Central memory CD4-positive, alpha-beta T cell (primary cell): Measurements from ENCODE around the gene GTF2IRD2.
"Not testable (repeated sequence)": the region's sequence is repeated elsewhere in the genome, so short reads cannot be mapped to it uniquely, and the experiment has no call there.

Experiments
- DNase-seq: peaks from one replicate; pipeline ENCODE4 v3.0.0; 2022

GTF2IRD2 gene

DNA sequence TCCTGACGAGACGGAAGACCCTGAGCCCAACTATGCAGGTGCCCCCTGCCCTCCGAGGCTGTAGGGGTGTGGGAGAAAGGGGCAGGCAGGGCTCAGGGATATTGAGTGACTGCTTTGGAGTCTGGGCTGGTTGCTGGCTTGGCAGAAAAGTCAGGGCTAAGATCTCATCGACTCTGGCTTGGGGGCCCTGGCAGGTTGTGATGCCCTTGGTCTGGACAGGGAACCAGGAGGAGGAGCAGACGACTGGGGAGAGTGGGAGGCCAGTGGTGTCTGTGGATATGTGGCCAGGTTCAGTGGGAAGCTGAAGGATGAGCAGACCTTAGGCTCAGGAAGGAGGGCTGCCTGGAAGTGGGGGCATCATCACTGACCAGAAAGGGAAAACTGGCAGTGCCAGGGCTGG lies 67.8 kb downstream of the GTF2IRD2 start:
- not testable (repeated sequence) for DNase-seq

DNA sequence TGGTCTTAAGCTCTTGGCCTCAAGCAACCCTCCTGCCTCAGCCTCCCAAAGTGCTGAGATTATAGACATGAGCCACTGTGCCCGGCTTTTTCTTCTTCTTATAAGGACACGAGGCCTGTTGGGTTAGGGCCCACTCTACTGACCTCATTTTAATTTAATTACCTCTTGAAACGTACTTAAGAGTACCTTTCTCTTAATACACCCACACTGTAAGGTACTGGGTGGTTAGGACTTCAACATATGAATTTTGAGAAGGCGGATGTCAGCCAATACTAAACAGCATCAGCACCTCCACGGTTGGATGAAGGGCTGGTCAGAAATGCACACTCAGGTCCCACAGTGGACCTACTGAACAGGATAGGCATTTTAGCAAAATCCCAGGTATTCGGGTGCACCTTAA lies 69.7 kb downstream of the GTF2IRD2 start:
- DNase-seq: not testable (repeated sequence)

DNA sequence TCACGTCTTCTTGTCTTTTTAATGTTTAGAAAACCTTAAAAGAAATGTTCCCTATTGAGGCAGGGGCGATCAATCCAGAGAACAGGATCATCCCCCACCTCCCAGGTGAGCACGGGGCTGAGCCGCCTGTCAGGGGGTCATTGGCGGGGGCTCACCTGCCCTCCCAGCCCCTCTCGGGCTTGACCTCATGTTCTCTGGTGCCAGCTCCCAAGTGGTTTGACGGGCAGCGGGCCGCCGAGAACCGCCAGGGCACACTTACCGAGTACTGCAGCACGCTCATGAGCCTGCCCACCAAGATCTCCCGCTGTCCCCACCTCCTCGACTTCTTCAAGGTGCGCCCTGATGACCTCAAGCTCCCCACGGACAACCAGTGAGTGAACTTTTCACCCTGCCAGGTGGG lies 72.4 kb downstream of the GTF2IRD2 start:
- not testable (repeated sequence) for DNase-seq

DNA sequence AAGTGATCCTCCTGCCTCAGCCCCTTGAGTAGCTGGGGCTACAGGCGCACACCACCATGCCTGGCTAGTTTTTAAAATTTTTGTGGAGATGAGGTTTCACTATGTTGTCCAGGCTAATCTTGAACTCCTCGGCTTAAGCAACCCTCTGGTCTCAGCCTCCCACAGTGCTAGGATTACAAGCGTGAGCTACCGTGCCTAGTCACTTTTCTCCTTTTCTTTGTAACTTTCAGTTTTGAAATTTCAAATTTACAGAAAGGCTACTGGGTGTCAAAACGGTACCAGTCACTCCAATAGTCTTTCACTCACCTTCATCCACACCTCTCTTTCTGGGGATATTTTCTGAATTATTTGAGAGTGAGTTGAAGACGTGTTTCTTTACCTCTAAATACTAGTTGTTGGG lies 76.3 kb downstream of the GTF2IRD2 start:
- not testable (repeated sequence) for DNase-seq

DNA sequence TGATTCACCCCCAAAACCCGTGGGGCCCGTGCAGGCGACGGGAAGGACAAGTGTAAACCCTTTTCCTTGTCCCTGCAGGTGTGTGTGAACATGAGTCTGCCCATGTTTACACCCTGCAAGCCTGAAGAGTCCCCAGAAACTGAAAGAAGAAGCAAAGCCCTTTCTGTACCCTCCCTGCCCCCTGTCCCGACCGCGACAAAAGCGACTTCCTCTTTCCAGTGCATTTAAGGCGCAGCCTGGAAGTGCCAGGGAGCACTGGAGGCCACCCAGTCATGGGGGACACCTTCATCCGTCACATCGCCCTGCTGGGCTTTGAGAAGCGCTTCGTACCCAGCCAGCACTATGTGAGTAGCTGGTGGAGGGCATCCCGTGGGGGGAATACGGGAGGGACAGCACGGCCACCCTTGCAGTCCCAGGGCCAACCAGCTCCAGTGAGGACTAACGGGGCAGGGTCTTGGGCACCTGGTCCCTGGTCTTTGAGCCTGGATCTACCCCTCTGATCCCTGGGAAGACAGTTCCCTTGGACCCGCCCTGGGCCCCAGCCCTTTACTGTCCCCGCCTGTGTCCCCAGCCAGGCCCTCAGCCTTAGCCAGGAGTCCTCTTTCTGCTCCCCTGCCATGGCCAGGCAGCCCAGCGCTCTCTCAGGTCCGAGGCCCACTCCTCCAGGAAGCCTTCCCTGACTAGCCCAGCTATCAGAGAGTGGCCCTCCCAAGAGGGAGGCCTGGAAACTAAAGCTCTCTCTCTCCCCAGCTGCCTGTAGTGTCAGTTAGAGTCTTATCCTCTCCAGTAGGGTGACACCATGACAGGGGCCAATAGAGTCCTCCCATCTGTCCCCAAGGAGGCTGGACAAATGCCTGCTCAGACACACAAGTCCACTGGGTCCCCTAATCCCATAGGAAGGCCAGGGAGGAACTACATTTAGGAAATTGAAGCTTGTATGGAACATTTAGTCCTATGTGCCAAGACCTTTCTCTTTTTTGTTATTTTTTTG lies 77.3 kb downstream of the GTF2IRD2 start, which contains the start of gene NCF1:
Gene NCF1 (plus strand): TSS at position 252 of the 991 bp plus-strand sequence. CDS start 21 bp downstream, at position 273.
- DNase-seq: not testable (repeated sequence)

DNA sequence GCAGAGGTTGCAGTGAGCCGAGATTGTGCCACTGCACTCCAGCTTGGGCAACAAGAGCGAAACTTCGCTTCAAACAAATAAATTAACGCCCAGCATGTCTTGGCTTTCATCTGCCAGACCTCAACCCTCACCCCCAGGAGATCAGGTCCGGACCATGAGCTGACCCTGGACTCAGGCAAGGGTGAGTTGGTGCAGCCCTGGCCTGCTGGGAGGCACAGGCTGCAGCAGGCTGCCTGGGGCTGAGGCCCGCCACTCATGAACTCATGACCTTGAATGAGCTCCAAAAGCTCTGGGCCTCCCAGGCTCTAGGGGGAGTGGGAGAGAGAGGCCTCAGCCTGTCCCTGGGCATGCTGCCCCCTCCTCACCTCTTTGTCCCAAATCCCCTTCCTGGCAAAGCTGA lies 79.3 kb downstream of the GTF2IRD2 start:
- not testable (repeated sequence) for DNase-seq

DNA sequence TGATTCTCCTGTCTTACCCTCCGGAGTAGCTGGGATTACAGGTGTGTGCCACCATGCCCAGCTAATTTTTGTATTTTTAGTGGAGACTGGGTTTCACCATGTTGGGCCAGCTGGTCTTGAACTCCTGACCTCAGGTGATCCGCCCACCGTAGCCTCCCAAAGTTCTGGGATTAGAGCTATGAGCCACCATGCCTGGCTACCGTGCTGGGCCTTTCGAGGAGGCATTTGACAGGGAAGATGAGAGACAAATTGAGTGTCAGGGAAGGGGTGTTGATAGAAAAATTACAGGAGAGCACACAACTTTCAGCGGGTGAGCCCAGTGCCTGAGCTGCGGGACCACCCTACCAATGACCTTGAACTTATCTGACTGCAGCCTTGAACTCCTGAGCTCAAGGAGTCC lies 81.3 kb downstream of the GTF2IRD2 start:
- DNase-seq: not testable (repeated sequence)

DNA sequence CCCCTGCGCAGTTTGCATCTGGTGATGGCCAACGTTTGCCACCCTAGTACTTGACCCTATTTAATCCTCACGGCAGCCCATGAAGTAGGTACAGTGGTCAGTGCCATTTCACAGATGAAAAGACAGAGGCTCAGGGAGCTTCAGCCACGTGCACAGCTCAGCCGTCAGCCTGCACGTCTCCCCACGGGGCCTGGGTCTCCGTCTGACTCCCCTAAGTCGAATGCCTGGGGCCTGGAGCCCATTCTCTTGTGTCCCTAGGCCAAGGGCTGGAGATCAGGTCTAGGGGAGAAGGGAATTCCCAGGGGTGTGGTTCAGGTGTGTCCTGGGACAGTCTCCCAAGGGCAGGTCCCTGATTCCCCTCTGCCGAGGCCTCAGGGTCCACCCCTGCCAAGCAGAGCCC lies 84.4 kb downstream of the GTF2IRD2 start:
- DNase-seq: not testable (repeated sequence)

DNA sequence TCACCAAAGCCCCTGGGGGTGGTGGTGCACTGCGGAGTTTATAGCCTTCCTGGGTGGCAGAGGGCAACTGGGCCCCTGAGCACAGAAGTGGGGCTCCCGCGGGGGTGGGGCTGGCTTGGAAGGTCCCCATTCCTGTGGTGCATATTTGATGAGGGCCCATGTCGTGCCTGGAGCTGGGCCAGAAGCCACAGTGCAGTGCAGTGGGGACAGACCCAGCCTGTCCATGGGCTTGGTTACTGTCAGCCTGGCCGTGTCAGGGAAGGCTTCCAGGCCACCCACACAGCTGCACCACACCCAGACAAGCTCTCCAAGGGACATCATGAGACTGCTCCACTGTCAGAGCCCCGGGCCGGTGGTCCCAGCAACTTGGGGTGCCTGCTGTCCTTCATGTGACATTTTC lies 84.9 kb downstream of the GTF2IRD2 start:
- DNase-seq: not testable (repeated sequence)

DNA sequence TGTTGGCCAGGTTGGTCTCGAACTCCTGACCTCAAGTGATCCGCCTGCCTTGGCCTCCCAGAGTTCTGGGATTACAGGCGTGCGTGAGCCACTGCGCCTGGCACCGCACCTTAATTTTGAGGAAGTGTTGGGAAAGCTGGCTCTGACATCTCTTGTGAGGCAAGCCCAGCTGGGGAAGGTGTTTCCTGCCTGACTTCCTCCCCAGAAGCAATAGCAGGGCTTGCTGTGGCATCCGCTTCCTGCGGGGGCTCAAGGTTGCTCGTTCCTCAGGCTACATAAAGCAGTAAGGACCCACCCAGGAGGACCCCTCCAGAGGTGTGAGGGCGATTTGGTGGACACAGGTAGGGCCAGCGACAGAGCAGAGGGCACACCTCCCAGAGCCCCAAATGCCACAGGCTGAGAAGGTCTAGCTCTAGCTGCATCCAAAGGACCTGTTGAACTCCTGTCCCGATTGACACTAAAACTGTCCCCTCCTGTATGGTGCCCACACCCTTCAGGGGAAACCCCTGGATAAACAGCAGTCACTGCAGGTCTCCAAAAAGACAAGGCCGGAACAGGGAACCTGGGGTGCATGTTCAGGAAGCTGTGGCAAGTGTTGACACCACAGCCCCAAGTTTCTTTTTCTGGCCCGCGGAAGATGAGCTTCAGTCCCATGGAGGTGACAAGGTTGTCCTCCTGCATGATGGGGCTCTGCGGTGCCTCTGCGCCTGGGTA lies 86.0 kb downstream of the GTF2IRD2 start:
- not testable (repeated sequence) for DNase-seq

DNA sequence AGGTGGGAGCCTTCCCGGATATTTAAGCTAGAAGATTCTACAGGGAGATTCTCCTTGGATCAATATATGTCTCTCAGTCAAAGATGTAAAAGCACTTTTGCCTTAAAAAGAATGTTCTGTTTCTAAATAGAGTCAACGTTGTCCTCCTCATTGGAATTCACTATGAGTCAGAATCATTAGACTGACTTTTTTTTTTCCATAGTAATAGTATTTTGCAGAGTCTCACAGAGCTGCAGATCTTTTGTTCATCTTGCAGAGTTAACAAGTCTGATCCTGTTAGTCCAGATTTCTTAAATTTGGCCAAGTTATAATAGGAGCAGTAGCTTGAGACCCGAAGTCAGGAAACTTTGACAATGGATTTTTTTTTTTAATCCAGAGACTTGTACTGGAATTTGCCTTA lies 92.4 kb downstream of the GTF2IRD2 start:
- DNase-seq: not testable (repeated sequence)

DNA sequence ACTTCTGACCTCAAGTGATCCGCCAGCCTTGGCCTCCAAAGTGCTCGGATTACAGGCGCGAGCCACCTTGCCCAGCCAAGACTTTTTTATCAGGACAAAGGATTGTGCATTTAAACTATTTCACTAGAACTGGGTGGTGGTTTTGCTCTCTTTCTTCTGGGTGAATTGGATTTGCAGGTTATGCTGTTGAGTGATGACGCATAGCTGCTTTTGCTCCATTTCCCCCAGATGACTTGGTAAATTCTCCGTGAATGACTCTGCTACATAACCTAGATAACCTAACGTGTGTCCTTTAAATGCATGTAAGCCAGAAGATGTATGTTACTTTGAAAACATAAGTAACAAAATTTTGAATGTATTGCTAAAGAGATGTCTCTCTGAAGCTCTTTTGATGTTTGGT lies 93.1 kb downstream of the GTF2IRD2 start:
- not testable (repeated sequence) for DNase-seq

DNA sequence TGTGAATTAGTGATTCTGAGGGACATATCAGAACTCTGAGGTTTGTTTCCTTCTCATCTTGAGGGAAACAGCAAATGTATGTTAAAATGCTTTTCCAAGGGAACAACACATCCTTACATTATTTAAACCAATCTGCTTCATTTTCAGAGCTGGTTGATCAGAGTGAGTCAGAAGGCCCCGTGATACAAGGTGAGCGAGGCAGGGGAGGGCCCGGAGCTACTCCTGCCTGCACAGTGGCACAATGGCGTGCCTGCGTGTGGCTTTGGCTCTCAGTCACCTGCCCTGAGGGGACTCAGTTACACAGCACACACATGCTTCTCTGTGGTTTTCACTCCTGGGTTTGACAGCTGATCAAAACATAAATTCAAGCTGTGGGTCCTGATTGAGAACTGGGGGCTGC lies 94.7 kb downstream of the GTF2IRD2 start:
- DNase-seq: not testable (repeated sequence)

DNA sequence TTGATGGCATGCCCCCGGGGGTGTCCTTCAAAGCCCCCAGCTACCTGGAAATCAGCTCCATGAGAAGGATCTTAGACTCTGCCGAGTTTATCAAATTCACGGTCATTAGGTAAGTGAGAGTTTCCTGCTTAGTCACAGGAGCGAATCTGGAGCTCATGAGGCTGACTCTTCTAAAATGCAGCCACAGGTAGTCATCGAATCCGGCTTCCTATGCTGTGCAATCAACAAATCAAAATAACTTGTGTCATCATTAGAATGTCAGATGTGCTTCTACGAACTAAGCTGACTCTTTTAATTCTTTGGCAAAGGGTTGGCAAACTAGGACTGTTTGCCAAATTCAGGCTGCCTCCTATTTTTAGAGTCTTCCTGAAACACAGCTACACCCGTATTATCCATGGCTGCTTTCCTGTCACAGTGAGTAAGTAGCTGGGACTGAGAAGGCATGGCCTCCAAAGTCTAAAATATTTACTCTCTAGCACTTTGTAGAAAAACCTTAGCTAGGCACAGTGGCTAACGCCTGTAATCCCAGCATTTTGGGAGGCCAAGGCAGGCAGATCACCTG lies 97.4 kb downstream of the GTF2IRD2 start:
- DNase-seq: not testable (repeated sequence)
